ENCODE measurements around the gene TUBGCP3. TPM values are rescaled to one million over a fixed set of nuclear protein-coding genes. Genes with fewer than 3 reads are reported as not detected.

Gene TUBGCP3
- polyA plus RNA-seq, 1 donor from 2014 or later = 20.3 TPM

GRCh38 chr13:112450904-112451240 is 137.1 kb downstream of the TUBGCP3 start:
- Histone ChIP-seq H2AFZ (ENCODE audit: low read depth, low read length) (no peak overlapping the region), H3K4me2 (ENCODE audit: low read length) (no peak overlapping the region), H3K27ac (ENCODE audit: low read length) (no peak overlapping the region), H3K9me2 (ENCODE audit: insufficient read depth, low read length) (no peaks in the 10 kb centered on the region), H3K36me3 (ENCODE audit: insufficient read depth, low read length) (no peaks in the 10 kb centered on the region), H3K79me2 (replicated peaks; ENCODE audit: insufficient read depth, low read length) (no peaks in the 10 kb centered on the region), H4K20me1 (ENCODE audit: insufficient read depth) (no peaks in the 10 kb centered on the region), H3K9me3 (ENCODE audit: low read length) (no peaks in the 10 kb centered on the region), H3K4me3 (ENCODE audit: low read length) (no peak overlapping the region), H3K27me3 (ENCODE audit: insufficient read depth, low read depth, low read length) (no peaks in the 10 kb centered on the region), H3K9ac (ENCODE audit: low read length) (no peak overlapping the region), H3F3A (ENCODE audit: insufficient read depth, low read length, poor library complexity, severe bottlenecking) (no peaks in the 10 kb centered on the region)
- TF ChIP-seq EP300 (conservative IDR thresholded peaks at IDR 0.05; ENCODE audit: poor library complexity, severe bottlenecking) (no peak), TAF1 (IDR thresholded peaks at IDR 0.05; ENCODE audit: low read depth) (no peak), EZH2 (IDR thresholded peaks at IDR 0.05; ENCODE audit: borderline replicate concordance, insufficient read depth, low read length, poor library complexity, severe bottlenecking) (no peak), POLR2AphosphoS5 (IDR thresholded peaks at IDR 0.05) (no peak), RAD21 (conservative IDR thresholded peaks at IDR 0.05) (no peak), SMC3 (conservative IDR thresholded peaks at IDR 0.05; ENCODE audit: poor library complexity) (no peak), MXI1 (conservative IDR thresholded peaks at IDR 0.05; ENCODE audit: poor library complexity, severe bottlenecking) (no peak)
- TF ChIP-seq, protein P1, sequence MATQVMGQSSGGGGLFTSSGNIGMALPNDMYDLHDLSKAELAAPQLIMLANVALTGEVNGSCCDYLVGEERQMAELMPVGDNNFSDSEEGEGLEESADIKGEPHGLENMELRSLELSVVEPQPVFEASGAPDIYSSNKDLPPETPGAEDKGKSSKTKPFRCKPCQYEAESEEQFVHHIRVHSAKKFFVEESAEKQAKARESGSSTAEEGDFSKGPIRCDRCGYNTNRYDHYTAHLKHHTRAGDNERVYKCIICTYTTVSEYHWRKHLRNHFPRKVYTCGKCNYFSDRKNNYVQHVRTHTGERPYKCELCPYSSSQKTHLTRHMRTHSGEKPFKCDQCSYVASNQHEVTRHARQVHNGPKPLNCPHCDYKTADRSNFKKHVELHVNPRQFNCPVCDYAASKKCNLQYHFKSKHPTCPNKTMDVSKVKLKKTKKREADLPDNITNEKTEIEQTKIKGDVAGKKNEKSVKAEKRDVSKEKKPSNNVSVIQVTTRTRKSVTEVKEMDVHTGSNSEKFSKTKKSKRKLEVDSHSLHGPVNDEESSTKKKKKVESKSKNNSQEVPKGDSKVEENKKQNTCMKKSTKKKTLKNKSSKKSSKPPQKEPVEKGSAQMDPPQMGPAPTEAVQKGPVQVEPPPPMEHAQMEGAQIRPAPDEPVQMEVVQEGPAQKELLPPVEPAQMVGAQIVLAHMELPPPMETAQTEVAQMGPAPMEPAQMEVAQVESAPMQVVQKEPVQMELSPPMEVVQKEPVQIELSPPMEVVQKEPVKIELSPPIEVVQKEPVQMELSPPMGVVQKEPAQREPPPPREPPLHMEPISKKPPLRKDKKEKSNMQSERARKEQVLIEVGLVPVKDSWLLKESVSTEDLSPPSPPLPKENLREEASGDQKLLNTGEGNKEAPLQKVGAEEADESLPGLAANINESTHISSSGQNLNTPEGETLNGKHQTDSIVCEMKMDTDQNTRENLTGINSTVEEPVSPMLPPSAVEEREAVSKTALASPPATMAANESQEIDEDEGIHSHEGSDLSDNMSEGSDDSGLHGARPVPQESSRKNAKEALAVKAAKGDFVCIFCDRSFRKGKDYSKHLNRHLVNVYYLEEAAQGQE (IDR thresholded peaks at IDR 0.05; ENCODE audit: borderline replicate concordance) = no peak
- TF ChIP-seq, protein P2, sequence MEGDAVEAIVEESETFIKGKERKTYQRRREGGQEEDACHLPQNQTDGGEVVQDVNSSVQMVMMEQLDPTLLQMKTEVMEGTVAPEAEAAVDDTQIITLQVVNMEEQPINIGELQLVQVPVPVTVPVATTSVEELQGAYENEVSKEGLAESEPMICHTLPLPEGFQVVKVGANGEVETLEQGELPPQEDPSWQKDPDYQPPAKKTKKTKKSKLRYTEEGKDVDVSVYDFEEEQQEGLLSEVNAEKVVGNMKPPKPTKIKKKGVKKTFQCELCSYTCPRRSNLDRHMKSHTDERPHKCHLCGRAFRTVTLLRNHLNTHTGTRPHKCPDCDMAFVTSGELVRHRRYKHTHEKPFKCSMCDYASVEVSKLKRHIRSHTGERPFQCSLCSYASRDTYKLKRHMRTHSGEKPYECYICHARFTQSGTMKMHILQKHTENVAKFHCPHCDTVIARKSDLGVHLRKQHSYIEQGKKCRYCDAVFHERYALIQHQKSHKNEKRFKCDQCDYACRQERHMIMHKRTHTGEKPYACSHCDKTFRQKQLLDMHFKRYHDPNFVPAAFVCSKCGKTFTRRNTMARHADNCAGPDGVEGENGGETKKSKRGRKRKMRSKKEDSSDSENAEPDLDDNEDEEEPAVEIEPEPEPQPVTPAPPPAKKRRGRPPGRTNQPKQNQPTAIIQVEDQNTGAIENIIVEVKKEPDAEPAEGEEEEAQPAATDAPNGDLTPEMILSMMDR (IDR thresholded peaks at IDR 0.05; ENCODE audit: poor library complexity, severe bottlenecking) = no peak

DNA sequence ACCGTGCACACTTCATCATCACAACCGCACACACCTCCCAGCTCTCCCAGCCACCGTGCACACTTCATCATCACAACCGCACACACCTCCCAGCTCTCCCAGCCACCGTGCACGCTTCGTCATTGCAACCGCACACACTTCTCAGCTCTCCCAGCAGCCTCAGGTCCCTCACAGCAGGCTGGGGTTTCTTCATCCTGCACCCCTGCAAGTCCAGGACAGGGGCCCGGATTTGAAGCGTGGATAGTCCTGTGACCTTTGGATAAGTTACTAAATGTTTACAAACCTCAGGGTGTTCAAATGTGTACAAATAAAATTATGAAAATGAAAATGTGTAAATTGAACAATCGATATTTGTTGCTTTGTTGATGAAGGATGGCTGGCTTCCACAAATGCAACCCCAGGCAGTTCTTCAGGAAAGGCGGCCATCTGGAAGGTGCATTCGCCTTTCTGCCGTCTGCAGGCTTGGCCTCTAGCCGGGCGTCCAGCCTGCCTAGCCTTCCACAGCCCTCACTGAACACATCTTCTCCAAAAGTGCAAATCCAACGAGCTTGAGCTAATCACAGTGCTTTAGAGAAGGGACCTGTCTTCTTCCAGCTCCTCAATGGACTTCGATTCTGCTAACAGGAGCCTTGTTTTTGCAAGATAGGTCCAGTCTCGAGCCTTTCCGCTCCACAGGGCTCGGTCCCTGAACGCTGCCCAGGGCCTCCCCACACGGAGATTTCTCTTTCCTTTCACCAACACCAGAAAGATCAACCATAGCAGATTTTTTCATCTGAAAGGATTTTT is 137.6 kb downstream of the TUBGCP3 start:
- Histone ChIP-seq H4K20me1 (ENCODE audit: insufficient read depth) (no peaks in the 10 kb centered on the region), H3K4me2 (ENCODE audit: low read length) (no peak overlapping the region), H3K27me3 (ENCODE audit: insufficient read depth, low read depth, low read length) (no peaks in the 10 kb centered on the region), H3K27ac (ENCODE audit: low read length) (no peak overlapping the region), H3K79me2 (replicated peaks; ENCODE audit: insufficient read depth, low read length) (no peaks in the 10 kb centered on the region), H3F3A (ENCODE audit: insufficient read depth, low read length, poor library complexity, severe bottlenecking) (no peaks in the 10 kb centered on the region), H2AFZ (ENCODE audit: low read depth, low read length) (no peak overlapping the region), H3K4me3 (ENCODE audit: low read length) (no peak overlapping the region), H3K9ac (ENCODE audit: low read length) (no peak overlapping the region), H3K36me3 (ENCODE audit: insufficient read depth, low read length) (no peaks in the 10 kb centered on the region), H3K9me3 (ENCODE audit: low read length) (no peaks in the 10 kb centered on the region), H3K9me2 (ENCODE audit: insufficient read depth, low read length) (no peaks in the 10 kb centered on the region)
- TF ChIP-seq SMC3 (conservative IDR thresholded peaks at IDR 0.05; ENCODE audit: poor library complexity) (no peak), RAD21 (conservative IDR thresholded peaks at IDR 0.05) (no peak), EP300 (conservative IDR thresholded peaks at IDR 0.05; ENCODE audit: poor library complexity, severe bottlenecking) (no peak), EZH2 (IDR thresholded peaks at IDR 0.05; ENCODE audit: borderline replicate concordance, insufficient read depth, low read length, poor library complexity, severe bottlenecking) (no peak), POLR2AphosphoS5 (IDR thresholded peaks at IDR 0.05) (no peak), TAF1 (IDR thresholded peaks at IDR 0.05; ENCODE audit: low read depth) (no peak), MXI1 (conservative IDR thresholded peaks at IDR 0.05; ENCODE audit: poor library complexity, severe bottlenecking) (no peak)
- TF ChIP-seq, protein P2 (IDR thresholded peaks at IDR 0.05; ENCODE audit: poor library complexity, severe bottlenecking) = no peak
- TF ChIP-seq, protein P1 (IDR thresholded peaks at IDR 0.05; ENCODE audit: borderline replicate concordance) = no peak
